GM12864 (cell line): ENCODE data around the gene MID1IP1.

Experiments used
- DNase-seq: peaks from one replicate; pipeline ENCODE4 v3.0.0-alpha.2; 2011; ENCODE audit warnings: low read depth
- H3K4me3 ChIP-seq: 2 replicates; pipeline ENCODE4 v1.5.1; 2011; ENCODE audit warnings: mild to moderate bottlenecking, low read depth, low read length, control low read depth
- TF ChIP-seq, protein P1 (sequence below): IDR thresholded peaks from 2 replicates; pipeline ENCODE4 v1.5.1; 2011; ENCODE audit warnings: low read depth, mild to moderate bottlenecking, moderate library complexity, low read length, control low read depth, inconsistent platforms; ENCODE audit errors: missing control alignments

MID1IP1 gene

DNA sequence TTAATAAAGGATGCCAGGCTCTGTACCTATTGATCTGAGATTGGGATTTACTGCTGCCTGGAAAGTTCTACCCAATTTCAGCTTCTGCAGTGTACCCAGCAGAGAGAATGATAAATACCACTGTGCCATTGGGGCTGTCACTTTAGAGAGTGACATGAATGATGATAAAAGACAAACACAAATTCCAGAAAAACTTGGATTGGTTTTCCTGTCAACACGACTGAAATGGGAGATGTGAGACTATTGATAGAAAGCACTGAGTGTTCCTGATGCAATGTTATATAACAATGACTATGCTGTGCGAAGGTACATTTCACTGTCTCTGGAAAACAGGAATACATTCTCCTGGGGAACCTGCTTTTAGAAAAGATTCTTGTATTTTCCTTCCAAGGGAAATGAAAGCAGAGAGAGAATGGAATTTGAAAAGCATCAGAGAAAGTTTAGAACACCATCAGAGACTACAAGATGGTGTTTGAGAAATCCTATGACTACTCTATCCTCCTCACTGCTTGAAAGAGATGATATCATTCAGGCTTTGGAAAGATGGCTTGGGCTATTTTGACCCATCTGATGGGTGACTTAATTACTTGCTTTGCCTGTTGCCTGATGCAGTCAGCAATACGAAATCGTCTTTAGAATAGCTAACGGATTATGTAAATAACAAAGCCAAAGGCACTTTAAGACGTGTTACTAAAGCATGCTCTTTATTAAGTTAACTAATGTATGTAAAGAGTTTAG is 49.7 kb downstream of the MID1IP1 start:
- TF ChIP-seq, protein P1, sequence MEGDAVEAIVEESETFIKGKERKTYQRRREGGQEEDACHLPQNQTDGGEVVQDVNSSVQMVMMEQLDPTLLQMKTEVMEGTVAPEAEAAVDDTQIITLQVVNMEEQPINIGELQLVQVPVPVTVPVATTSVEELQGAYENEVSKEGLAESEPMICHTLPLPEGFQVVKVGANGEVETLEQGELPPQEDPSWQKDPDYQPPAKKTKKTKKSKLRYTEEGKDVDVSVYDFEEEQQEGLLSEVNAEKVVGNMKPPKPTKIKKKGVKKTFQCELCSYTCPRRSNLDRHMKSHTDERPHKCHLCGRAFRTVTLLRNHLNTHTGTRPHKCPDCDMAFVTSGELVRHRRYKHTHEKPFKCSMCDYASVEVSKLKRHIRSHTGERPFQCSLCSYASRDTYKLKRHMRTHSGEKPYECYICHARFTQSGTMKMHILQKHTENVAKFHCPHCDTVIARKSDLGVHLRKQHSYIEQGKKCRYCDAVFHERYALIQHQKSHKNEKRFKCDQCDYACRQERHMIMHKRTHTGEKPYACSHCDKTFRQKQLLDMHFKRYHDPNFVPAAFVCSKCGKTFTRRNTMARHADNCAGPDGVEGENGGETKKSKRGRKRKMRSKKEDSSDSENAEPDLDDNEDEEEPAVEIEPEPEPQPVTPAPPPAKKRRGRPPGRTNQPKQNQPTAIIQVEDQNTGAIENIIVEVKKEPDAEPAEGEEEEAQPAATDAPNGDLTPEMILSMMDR, result no peak
- H3K4me3 ChIP-seq, result no peak overlapping the region
- DNase-seq, result no peak

DNA sequence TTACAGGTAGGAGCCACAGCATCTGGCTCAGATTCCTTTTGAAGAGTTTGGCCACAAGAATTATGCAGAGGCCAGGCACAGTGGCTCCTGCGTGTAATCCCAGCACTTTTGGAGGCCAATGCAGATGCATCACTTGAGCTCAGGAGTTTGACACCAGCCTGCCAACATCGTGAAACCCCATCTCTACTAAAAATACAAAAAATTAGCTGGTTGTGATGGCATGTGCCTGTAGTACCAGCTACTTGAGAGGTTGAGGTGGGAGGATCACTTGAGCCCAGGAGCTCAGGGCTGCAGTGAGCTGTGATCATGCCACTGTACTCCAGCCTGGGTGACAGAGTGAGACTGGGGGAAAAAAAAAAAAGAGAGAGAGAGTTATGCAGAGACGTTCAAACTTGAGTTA is 53.0 kb downstream of the MID1IP1 start:
- DNase-seq, result no peak
- TF ChIP-seq, protein P1, result no peak
- no peak overlapping the region for H3K4me3 ChIP-seq
